Thoracic aorta (tissue), 2 donors: ENCODE data around the gene NANS. TPM values are rescaled to one million over a fixed set of nuclear protein-coding genes. Genes with fewer than 3 reads are reported as not detected.
A peak's percentile ranks its signal among the peaks of the same experiment; 100 is the strongest.

ENCODE experiments used
- ATAC-seq: fragments of 150-250 bp; one replicate; pipeline ENCODE4 v1.8.0; 2017; ENCODE audit warnings: low read depth; ENCODE audit not compliant: insufficient number of reproducible peaks, low FRiP score
- DNase-seq: peaks from one replicate; pipeline ENCODE4 v3.0.0-alpha.2; 2020; ENCODE audit warnings: low spot score
- H3K27ac ChIP-seq, 2 donors: fragments of 200-600 bp; sonication (generic); 1 replicate in 1 of 2; 2 replicates in 1 of 2; pipeline ENCODE4 v1.5.1; 2016; ENCODE audit warnings: mild to moderate bottlenecking in 2 of 2, moderate library complexity in 2 of 2
- H3K27me3 ChIP-seq: fragments of 200-600 bp; sonication (generic); replicated peaks from 2 replicates; pipeline ENCODE4 v1.6.0; 2016; ENCODE audit warnings: mild to moderate bottlenecking; ENCODE audit not compliant: insufficient read depth
- H3K36me3 ChIP-seq: fragments of 200-600 bp; sonication (generic); one replicate; pipeline ENCODE4 v1.5.1; 2016
- H3K4me1 ChIP-seq, 2 donors: fragments of 200-600 bp; sonication (generic); 1 replicate in 1 of 2; 2 replicates in 1 of 2; pipeline versions ENCODE4 v1.5.1 to v1.6.0; 2016; ENCODE audit warnings: low read depth in 2 of 2, mild to moderate bottlenecking in 1 of 2; ENCODE audit not compliant: control insufficient read depth in 1 of 2
- H3K4me3 ChIP-seq: fragments of 200-600 bp; sonication (generic); 2 replicates; pipeline ENCODE4 v1.5.1; 2016; ENCODE audit warnings: mild to moderate bottlenecking
- H3K9me3 ChIP-seq: fragments of 200-600 bp; sonication (generic); 2 replicates; pipeline ENCODE4 v1.5.1; 2016
- total RNA-seq, 2 donors: library from RNA; depleted of rRNA; stranded (reverse); fragments of >200 nt; gene quantifications; one replicate each; pipeline versions ENCODE4 v1.1.0 to v1.2.3, GENCODE V29; 2016
- TF ChIP-seq, protein P1 (sequence below): fragments of 200-600 bp; sonication (generic); IDR thresholded peaks from one replicate; pipeline ENCODE4 v1.5.1; 2019; ENCODE audit warnings: antibody characterized with exemption

NANS gene
- total RNA-seq, 2 donors from 2014 or later: 60.9 to 73.1 TPM

DNA sequence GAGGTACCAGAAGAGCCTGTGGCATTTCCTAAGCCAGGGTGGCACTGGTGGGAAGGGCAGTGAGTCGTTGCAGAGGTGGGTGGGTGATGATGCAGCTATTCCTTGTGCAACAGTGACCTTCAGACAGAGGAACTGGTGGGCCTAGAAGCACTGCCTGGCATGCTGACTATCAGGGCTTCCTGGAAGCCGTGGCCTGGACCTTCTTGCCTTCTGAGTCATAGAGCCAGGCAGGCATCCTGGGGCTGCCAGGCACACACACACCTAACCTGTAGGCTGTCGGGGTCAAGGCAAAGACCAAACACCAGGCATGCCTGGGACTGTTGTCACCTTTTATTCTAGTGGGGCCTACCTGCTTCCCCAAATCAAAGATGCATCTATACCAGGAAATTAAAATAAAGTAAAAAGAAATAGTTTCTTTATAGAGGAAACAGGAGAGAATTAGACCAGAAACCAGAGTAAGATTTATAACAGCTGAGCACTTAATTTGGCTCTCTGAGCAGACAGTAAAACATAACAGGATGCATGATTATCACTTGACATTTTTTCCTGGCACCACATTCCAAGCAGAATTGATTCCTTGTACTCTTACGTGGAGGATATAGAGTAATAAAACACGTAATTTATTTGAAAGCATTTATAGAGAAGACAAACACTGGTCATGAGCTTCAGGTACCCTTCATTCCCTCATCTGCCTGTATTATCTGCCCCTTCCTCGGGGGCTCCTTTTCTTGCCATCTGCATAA lies 25.1 kb downstream of the NANS start:
- TF ChIP-seq, protein P1, sequence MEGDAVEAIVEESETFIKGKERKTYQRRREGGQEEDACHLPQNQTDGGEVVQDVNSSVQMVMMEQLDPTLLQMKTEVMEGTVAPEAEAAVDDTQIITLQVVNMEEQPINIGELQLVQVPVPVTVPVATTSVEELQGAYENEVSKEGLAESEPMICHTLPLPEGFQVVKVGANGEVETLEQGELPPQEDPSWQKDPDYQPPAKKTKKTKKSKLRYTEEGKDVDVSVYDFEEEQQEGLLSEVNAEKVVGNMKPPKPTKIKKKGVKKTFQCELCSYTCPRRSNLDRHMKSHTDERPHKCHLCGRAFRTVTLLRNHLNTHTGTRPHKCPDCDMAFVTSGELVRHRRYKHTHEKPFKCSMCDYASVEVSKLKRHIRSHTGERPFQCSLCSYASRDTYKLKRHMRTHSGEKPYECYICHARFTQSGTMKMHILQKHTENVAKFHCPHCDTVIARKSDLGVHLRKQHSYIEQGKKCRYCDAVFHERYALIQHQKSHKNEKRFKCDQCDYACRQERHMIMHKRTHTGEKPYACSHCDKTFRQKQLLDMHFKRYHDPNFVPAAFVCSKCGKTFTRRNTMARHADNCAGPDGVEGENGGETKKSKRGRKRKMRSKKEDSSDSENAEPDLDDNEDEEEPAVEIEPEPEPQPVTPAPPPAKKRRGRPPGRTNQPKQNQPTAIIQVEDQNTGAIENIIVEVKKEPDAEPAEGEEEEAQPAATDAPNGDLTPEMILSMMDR: no peak
- Histone ChIP-seq H3K36me3 (peaks cover 22% of the 10 kb centered on the region), H3K27me3 (no peaks in the 10 kb centered on the region), H3K9me3 (no peaks in the 10 kb centered on the region), H3K4me1 (no peaks in the 10 kb centered on the region), H3K4me3 (no peak overlapping the region), H3K27ac (peak overlapping the region in 1 of 2 donors; percentile 38)
- ATAC-seq (no peak), DNase-seq (no peak)

DNA sequence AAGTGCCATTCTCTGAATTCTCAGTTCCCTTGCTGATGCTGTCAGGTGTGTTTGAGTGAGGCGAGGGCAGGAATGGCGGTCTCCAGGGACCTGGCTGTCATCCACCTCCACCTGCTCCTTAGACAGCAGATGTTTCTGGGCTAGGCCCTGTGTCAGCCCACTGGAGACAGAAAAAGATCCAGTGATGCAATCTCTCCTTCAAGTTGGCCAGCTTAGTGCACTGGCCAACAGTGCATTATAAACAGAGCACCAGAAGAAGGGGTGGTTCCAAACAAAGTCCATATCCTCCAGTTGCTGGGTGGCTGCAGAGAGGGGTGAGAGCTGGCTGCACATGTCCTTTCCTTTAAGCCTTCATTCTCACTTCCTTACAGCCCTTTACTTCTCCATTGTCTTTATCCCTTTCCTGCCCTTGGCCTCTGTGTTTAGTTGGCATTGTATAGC lies 26.5 kb downstream of the NANS start:
- no peak for DNase-seq
- TF ChIP-seq, protein P1: no peak

GRCh38 chr9:98083566-98084183 lies 27.1 kb downstream of the NANS start:
- no peak overlapping the region for H3K4me3 ChIP-seq
- H3K36me3 ChIP-seq: peaks cover 22% of the 10 kb centered on the region
- no peaks in the 10 kb centered on the region for H3K27me3 ChIP-seq
- H3K9me3 ChIP-seq: no peaks in the 10 kb centered on the region
- H3K4me1 ChIP-seq: peaks cover 0 to 6% of the 10 kb centered on the region in 2 donors
- H3K27ac ChIP-seq: no peak overlapping the region
- TF ChIP-seq, protein P1: no peak
- no peak for DNase-seq
- no peak for ATAC-seq

More for the DNA sequence above, 26.5 kb downstream of the NANS start:
- Histone ChIP-seq H3K36me3 (peaks cover 22% of the 10 kb centered on the region), H3K27me3 (no peaks in the 10 kb centered on the region), H3K4me3 (no peak overlapping the region), H3K27ac (no peak overlapping the region), H3K4me1 (peaks cover 0 to 5% of the 10 kb centered on the region in 2 donors), H3K9me3 (no peaks in the 10 kb centered on the region)
- ATAC-seq: no peak

DNA sequence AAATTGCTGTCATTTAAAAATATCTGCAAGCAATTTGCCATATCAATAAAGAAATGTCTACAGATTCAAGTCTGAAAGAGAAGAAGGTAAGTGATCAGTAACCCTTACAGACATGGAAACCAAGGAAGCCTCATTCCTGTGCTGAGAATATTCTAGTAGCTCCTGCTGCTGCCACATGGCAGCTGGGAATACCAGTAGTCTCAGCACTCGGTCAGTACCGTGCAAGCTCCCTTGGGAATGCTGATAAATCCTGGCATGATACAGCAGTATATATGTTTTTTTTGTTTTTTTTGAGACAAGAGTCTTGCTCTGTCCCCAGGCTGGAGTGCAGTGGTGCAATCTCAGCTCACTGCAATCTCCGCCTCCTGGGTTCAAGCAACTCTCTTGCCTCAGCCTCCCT lies 27.9 kb downstream of the NANS start:
- Histone ChIP-seq H3K27ac (no peak overlapping the region), H3K36me3 (peaks cover 21% of the 10 kb centered on the region), H3K4me3 (no peak overlapping the region), H3K27me3 (no peaks in the 10 kb centered on the region), H3K9me3 (no peaks in the 10 kb centered on the region), H3K4me1 (peaks cover 0 to 6% of the 10 kb centered on the region in 2 donors)
- TF ChIP-seq, protein P1: no peak
- ATAC-seq: no peak
- no peak for DNase-seq

DNA sequence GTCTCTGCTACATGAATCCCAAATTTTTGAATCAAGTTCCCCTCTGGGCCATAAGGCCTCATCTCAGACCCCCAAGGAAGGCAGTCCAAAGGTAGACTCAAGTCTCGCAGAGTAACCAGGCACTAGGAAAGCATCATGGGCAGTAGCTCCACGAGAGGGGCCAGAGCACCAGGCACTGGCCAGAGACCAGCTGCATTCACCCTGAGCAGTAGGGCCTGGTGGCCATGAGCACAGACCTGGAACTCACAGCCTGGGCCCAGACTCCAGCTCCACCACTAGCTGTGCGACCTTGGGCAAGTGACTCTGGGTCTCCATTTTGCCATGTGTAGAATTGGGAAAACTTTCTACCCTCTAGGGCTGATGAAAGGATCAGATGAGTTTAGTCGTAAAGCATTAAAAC lies 28.5 kb downstream of the NANS start:
- H3K4me1 ChIP-seq: peaks cover 0 to 6% of the 10 kb centered on the region in 2 donors
- H3K27me3 ChIP-seq: no peaks in the 10 kb centered on the region
- DNase-seq (no peak), ATAC-seq (no peak)
- peaks cover 16% of the 10 kb centered on the region for H3K36me3 ChIP-seq
- TF ChIP-seq, protein P1: no peak
- no peak overlapping the region for H3K4me3 ChIP-seq
- no peak overlapping the region for H3K27ac ChIP-seq
- H3K9me3 ChIP-seq: no peaks in the 10 kb centered on the region
